Ecto neural progenitor cell (in vitro differentiated cells): Measurements from ENCODE around the gene DHX40.
A peak's percentile ranks its signal among the peaks of the same experiment; 100 is the strongest.
"Not testable (repeated sequence)": the region's sequence is repeated elsewhere in the genome, so short reads cannot be mapped to it uniquely, and the experiment has no call there.

Experiments
- DNase-seq: peaks from one replicate; pipeline ENCODE4 v3.0.0-alpha.2; 2018; ENCODE audit warnings: low spot score

DHX40 gene

DNA sequence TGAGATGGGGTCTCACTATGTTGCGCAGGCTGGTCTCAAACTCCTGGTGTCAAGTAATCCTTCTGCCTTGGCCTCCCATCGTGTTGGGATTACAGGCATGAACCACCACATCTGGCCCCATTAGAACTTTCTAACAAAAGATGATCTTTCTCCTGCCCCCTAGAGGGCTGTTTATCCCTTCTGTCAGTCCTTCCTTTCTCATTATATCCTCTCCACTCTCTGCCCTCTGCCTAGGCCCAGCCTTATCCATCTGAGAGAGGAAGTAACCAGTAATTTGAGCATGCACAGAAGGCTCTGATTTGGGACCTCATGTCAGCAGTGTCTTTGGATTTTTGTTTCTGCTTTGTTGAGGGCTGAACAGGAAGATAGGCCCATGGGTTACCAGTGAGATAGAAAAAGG, 4.4 kb upstream of the DHX40 start:
- no peak for DNase-seq

DNA sequence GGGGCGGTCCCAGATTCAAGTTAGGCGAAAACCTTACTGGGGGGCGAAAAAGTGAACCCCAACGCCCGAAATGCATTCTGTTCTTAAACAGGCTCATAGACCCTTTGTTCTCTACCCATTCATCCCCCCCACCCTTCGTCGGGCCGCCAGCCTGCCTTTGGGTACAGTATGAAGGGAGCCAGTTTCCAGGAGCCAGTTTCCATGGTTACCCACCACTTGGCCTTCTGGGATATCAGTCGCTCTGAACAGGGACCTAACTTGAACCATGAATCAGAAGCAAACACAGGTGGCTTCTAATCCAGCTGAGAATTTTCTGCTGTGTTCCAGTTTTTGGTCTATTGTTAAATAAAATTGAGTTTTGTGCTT, 532 bp downstream of the DHX40 start:
- peak; percentile 74 for DNase-seq

DNA sequence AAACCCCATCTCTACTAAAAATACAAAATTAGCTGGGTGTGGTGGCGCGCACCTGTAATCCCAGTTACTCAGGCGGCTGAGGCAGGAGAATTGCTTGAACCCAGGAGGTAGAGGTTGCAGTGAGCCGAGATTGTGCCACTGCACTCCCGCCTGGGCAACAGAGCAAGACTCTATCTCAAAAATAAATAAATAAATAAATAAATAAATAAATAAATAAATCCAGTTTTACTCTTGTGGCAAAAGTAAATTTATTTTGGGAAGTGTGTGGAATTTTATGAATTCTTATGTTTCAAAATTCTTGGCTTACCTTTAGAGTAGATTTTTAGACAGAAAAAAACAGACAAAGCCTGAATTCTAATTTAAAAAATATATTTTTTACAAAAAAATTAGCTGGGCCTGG, 3.7 kb downstream of the DHX40 start:
- not testable (repeated sequence) for DNase-seq

DNA sequence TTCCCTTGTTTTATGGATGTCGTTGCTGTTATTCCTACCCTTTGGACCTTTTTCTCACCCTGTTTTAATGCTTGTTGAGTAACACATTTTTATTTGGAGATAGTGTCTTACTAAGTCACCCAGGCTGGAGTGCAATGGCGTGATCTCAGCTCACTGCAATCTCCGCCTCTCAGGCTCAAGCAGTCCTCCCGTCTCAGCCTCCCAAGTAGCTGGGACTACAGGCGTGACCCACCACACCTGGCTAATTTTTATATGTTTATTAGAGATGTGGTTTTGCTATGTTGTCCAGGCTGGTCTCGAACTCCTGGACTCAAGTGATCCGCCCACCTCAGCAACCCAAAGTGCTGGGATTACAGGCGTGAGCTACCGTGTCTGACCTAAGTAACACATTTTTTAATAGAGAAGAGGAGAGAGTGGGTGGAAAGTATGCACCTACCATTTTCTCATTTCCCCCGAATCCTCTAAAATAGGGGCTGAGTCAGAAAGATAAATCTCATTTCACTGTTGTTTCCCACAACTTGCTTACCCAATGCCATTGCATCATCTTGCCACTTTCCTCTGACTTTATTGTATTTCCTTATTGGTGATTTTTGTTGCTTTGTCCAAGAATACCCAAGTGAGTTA, 7.0 kb downstream of the DHX40 start:
- no peak for DNase-seq

DNA sequence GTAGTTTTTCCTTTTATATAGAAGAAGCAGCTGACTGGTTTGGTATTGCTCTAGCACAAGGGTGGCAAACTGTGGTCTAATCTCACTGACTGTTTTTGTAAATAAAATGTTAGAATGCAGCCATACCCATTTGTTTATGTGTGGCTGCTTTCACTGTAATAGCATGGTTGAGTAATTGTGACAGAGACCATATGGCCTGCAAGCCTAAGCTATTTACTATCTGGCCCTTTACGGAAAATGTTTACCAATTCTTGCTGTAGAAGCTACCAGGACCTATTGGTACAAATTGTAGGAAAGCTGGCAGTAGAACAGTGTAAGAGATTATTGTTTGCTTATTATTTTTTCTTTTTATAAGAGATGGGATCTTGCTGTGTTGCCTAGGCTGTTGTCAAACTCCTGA, 18.8 kb downstream of the DHX40 start:
- DNase-seq = not testable (repeated sequence)

DNA sequence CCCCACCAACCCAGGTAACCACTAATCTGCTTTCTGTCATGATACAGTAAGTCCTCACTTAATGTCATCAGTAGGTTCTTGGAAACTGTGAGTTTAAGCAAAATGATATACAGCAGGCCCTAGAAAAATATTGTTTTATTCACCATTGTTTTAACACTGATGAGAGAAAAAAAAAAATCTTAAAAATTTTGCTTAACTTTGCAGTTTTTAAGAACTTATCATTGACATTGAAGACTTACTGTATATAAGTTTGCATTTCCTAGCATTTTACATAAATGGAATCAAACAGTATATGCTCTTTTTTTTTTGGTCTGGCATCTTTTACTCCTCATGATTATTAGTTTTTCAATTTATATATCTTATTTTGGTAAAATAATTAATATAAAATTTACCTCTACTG, 34.8 kb downstream of the DHX40 start:
- DNase-seq = no peak

DNA sequence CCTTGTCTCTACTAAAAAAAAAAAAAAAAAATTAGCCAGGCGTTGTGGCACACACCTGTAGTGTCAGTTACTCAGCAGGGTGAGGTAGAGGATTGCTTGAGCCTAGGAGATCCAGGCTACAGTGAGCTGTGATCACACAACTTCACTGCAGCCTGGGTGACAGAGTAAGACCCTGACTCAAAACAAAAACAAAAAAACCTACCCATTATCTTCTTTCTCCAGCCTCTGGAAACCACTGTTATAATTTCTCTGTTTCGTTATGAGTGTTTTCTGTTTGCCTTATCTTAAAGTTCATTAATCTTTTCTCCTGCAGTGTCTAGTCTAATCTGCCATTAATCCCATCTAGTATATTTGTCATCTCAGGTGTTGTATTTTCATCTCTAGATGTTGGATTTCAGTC, 35.7 kb downstream of the DHX40 start:
- DNase-seq = no peak

DNA sequence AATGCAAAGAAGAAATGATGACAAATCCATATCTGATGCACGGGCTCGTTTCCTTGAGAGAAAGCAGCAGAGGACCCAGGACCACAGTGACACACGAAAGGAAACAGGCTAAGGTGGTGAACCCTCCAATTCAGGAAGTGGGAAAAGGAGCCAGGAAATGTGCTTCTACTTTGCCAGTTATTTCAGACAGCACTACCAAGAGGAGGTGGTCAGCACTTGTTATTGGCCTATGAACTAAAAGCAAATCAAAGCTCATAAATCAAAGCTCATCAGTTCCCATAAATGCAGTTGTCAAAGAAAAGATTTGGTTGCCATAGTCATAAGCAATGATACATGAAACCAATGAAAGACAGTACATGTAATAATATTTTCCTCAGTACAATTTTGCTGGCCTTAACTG, 41.7 kb downstream of the DHX40 start:
- DNase-seq = no peak

DNA sequence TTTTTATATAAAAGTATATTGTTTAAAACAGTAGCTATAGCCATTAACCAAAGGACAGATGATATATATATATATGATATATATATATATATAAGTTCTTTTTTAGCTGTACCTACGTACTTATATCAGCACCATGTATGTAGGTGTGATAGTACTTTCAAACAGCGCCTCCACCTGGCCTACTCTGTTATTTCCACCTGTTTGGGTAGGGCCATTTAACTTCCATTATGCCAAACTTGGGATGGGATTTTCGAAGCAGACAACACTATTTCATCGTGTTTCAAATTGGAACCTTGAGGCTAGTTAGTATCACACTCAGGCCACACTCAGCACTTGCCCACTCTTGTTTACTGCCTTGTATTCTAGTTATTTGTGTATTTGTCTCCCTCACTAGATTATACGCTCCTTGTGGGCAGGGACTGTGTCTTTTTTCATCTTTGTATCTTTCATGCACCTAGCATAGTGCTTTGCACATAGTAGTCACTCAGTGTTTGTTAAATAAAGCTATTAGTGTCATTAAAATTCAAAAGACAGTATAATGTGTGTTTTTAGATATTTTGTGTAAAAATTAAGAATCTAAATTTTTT, 42.5 kb downstream of the DHX40 start:
- DNase-seq = no peak

DNA sequence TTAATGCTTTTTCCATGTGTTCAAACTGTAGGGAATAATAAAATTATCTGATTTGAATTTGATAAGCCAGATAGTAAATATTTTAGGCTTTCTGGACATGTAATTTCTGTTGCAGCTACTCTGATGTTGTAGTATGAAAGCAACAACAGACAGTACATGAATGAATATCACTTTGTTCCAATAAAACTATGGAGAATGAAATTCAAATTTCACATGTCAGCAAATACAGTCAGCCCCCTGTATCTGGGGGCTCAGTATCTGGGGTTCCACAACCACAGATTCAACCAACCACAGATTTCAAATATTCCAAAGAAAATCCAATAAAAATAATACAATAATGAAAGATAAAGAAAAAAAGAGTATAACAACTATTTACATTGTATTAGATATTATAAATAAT, 46.1 kb downstream of the DHX40 start:
- no peak for DNase-seq

DNA sequence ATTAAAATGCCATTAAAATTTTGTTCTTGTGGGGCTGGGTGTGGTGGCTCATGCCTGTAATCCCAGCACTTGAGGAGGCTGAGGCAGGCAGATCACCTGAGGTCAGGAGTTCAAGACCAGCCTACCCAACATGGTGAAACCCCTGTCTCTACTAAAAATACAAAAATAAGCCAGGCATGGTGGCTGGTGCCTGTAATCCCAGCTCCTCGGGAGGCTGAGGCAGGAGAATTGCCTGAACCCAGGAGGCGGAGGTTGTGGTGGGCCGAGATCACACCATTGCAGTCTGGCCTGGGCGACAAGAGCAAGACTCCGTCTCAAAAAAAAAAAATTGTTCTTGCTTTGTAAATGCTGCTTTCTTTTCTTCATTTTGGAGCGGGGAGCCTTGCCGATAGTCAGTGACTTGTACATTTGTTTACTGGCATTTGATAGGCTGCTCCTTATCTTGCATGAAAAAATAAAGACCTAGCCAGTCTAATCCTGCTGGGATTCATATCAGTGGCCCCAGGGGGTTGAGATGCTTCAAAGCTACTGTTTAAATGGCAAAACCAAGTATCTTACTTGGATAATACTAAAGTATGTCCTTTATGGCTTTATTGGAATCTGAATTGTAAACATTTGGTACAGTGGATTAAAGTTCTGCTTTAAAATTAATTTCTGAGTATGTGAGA, 51.0 kb downstream of the DHX40 start:
- DNase-seq = no peak

DNA sequence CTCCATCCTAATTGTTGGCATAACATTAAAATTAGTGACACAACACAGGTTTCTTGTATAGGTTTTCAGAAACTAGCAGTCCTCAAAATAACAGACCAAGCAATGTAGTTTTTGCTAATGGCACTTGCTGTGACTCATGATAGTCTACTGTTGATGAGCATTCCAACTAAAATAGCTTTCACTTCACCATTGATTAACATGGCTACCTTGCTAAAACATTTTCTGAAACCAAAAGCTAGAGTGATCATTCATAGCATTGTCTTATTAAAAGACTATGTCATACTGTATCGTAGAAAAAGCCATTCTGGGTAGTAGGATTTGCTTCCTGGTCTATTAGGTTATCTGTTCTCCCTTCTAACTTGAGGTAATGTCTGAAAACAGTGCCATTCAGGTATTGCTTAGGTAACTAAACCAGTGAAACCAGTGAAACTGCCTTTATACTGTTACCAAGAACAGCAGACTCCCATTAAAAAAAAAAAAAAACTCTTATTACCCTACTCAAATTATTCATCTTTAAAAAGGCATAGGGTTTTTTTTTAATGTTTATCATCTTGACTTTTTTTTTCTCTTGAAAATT, 51.8 kb downstream of the DHX40 start:
- no peak for DNase-seq

DNA sequence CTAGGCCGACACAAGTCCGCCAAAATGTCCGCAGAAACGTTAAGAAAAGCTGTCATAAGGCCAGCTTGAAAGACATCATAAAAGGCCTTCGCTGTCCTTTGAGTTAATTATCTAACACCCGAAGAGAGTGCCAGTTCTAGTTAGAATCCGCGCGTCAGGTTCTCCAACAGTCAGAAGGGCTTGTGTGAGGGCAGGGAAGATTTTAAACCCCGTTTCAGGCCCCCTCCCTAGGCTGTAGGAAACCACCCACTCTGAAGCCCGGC, 53.6 kb downstream of the DHX40 start:
- DNase-seq = no peak

DNA sequence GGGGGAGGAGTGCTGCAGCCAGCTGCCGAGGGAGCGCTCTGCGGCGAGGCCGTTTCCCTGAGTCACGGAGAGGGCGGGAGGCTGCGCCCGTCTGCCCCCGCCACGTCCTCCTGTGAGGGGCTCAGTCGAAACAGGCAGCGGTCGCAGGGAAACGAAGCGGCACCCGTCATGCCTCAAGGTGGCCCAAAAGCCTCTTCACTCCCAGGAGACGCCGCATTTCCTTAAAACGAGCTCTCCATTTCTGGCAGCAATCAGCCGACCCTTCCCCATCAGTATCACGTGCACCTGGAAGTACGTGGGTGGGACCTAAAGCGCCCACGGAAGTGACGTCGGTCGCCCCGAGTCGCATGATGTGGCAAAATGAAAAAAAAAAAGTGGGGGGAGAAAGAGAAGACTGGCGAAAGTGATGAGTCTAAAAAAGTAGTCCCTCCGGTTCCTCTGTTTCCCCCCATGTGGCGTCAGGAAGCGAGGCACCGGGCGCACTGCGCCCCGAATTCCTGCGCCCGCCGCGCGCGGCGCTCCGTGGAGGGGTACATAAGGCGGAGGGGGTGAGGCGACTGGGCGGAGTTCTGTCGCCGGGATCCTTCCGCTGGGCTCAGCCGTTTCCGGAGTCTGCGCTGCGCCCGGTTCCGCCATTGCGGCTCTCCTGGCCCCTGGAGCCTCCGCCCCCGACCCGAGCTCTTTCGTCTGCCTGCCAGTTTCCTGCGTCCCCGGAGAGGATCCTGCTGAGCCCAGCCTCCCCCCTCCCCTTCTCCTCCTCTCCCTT, 54.1 kb downstream of the DHX40 start, which contains the start of gene CLTC:
TSS of gene CLTC (plus strand) at position 598 of the 766 bp plus-strand sequence. CDS start 237 bp downstream, outside the sequence.
- peak; percentile 98 for DNase-seq

DNA sequence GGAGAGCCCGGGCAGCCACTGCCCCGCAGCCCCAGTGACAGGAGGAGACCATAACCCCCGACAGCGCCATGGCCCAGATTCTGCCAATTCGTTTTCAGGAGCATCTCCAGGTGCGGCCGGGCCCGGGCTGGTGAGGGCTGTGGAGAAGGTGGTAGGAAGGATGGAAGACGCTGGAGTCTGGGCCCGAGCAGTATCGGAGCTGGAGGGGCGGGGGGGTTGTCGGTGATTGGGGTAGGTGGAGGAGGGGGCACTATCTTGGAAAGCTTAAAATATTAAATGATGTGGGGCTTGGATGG, 54.6 kb downstream of the DHX40 start:
- no peak for DNase-seq

DNA sequence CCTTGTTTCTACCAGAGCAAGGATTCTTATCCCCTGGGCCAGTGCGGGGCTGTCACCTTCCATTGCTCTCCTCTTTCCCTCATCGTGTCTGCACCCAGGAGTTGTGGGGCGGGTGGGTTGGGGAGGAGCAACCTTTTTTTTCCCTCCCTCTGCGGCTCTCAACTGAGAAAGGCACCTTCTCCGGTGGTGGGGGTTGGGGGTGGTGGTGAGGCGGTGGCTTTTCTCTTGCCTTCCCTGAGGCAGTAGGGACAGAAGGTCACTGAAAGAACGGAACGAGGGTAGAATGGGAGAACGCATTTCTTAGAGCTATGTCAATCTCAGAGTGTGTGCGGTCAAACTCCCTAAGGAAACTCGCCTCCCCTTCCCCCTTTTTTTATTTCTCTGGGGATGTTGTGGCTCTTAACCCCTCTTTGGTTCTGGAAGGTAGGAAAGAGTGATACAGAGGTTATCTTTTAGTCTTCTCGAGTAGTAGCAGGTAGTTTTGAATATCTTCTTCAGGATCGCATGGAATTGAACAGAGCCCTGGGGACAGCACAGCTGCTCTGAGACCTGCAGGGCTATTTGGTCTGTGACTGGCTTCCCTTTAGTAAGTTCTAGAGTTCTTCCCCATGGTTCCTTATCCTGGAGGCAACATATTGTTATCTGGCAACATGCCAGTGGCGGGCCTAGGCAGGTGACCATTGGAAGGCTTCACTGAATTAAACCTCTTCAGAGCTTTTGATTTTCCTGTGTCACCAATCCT, 55.3 kb downstream of the DHX40 start:
- peak; percentile 65 for DNase-seq

DNA sequence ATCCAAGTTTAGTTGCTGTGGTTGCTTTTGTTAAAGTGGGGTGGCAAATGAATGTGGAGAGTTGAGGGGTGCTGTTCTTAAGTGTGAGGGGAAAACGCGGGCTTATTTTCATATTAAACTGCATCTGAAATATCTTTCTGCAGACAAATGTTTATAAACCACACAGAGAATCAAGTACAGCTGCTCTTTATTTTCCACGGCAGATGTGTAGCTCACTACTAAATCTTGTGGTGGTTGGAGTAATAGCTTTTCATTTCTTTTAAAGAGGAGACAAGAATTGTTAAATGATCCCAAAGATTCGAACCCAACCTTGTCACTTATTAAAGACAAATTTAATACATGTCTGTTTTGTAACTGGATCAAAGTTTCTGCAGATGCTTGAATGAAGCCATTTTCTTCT, 56.4 kb downstream of the DHX40 start:
- no peak for DNase-seq

DNA sequence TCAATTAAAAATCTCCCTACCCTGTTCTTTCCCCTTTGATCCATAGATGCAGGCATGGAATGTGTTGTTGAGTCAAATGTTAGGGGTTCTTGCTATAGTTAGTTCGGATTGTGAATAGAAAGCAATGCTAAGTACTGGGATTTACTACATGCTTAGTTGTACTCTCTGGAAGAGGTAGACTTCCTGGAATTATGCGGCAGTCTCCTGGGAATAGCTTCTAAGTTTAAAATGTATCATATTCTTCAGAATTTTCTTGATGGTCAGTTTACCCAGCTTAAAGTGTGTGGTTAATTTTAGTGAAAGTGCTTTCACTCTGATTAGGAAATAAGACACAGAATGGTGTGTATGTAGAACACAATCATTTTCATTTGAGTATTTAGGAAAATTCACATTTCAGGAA, 57.7 kb downstream of the DHX40 start:
- no peak for DNase-seq

DNA sequence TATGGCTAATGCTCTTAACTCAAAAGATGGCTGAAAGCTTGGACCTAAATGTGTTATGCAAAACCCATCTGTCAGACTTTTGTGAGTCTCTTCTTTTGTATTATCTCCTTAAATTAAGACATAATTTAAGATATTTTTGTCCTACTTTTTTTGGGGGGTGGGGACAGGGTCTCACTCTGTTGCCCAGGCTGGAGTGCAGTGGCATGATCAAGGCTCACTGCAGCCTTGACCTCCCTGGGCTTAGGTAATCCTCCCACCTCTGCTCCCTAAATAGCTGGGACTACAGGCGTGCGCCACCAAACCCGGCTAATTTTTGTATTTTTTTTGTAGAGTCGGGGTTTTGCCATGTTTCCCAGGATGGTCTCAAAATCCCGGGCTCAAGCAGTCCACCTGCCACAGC, 61.3 kb downstream of the DHX40 start:
- DNase-seq = no peak

DNA sequence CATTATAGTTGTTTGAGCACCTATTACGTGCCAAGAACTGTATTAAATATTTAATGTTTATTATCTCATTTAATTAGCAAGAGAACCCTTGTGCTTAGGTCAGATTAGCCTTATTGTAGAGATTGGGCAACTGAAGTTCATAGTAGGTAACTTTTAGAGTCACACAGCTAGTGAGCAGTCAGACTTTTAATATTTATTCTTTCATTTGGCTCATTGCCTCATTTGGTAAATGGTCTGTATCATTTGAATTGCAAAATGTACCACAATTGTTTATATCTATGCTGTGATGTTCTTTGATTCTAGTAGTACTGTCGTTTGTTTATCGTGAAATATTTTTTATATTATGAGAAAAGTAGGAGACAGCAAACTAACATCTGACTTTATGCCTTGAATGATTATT, 61.9 kb downstream of the DHX40 start:
- DNase-seq = no peak

DNA sequence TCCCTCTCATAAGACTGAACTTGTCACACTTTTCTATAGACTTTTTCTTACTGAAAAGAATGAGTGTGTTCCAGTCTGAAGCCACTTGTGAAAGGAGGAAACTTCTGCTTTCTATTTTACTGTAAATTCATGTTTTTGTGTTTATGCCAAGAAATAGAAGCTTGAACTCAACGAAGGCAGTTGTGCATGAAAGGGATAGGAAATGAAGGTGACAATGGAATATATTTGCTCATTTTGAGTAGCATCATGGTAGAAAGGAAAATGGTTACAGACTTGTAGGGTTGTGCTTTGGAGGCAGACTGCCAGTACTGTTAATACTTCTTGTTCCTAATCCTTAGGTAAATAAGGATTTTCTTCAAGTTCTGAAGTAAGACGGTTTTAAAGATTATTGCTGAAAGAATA, 62.4 kb downstream of the DHX40 start:
- no peak for DNase-seq

DNA sequence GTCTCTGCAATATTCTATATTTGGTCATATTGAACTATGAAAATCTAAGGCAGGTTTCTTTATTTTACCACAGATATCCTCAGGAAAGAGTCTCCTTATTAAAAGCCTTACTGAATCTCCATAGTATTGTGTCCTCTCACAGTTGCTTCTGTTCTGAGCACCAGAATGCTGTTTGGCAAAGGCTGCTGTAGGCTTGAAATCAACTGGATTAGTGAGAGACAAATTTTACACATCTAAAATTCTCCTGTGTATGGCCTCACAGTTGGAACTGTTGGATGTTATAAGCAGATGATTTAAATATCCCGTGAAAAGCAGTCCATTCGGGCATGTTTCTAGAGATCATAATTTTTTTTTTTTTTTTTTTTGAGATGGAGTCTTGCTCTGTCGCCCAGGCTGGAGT, 63.8 kb downstream of the DHX40 start:
- no peak for DNase-seq
